Liver (tissue), 9 donors: ENCODE data around the gene MTHFD1L. TPM values are rescaled to one million over a fixed set of nuclear protein-coding genes. Genes with fewer than 3 reads are reported as not detected.
A peak's percentile ranks its signal among the peaks of the same experiment; 100 is the strongest.

ENCODE experiments used
- DNase-seq: peaks from one replicate; pipeline ENCODE4 v3.0.0-alpha.2; 2017; ENCODE audit warnings: low spot score
- H3K27ac ChIP-seq, 2 donors: one replicate each; pipeline ENCODE4 v1.7.0; 2013; ENCODE audit warnings: inconsistent platforms in 2 of 2, low read length in 2 of 2, control low read depth in 1 of 2, low read depth in 1 of 2, mild to moderate bottlenecking in 1 of 2
- H3K27me3 ChIP-seq, 4 donors: one replicate each; pipeline versions ENCODE4 v1.6.1 to v1.7.0; 2013; ENCODE audit warnings: low read length in 3 of 4, inconsistent platforms in 1 of 4, mild to moderate bottlenecking in 1 of 4, moderate library complexity in 1 of 4; ENCODE audit not compliant: control insufficient read depth in 4 of 4, insufficient read depth in 4 of 4
- H3K36me3 ChIP-seq, 4 donors: one replicate each; pipeline versions ENCODE4 v1.6.1 to v1.7.0; 2013; ENCODE audit warnings: low read length in 3 of 4, mild to moderate bottlenecking in 3 of 4, low read depth in 1 of 4, moderate library complexity in 1 of 4; ENCODE audit not compliant: control insufficient read depth in 4 of 4, insufficient read depth in 3 of 4
- H3K4me1 ChIP-seq, 4 donors: one replicate each; pipeline versions ENCODE4 v1.6.1 to v1.7.0; 2013; ENCODE audit warnings: low read length in 3 of 4, mild to moderate bottlenecking in 3 of 4, moderate library complexity in 1 of 4; ENCODE audit not compliant: control insufficient read depth in 4 of 4, insufficient read depth in 4 of 4
- H3K4me3 ChIP-seq, 3 donors: one replicate each; pipeline versions ENCODE4 v1.6.1 to v1.7.0; 2013; ENCODE audit warnings: low read length in 3 of 3, control low read depth in 1 of 3, low read depth in 1 of 3, mild to moderate bottlenecking in 1 of 3
- H3K9ac ChIP-seq, 2 donors: one replicate each; pipeline ENCODE4 v1.7.0; 2013; ENCODE audit warnings: low read length in 2 of 2, mild to moderate bottlenecking in 2 of 2, moderate library complexity in 2 of 2, control low read depth in 1 of 2, low read depth in 1 of 2
- H3K9me3 ChIP-seq, 4 donors: one replicate each; pipeline versions ENCODE4 v1.6.1 to v1.7.0; 2013; ENCODE audit warnings: low read length in 3 of 4; ENCODE audit not compliant: control insufficient read depth in 4 of 4
- EGR1 ChIP-seq, 2 donors: IDR thresholded peaks; 2 replicates each; pipeline ENCODE4 v1.6.1; 2016 to 2018; ENCODE audit warnings: antibody characterized with exemption in 2 of 2, low read depth in 2 of 2
- FOXA1 ChIP-seq: IDR thresholded peaks from 2 replicates; pipeline ENCODE4 v1.6.1; 2016; ENCODE audit warnings: antibody characterized with exemption
- FOXA2 ChIP-seq: IDR thresholded peaks from 2 replicates; pipeline ENCODE4 v1.6.1; 2016; ENCODE audit warnings: antibody characterized with exemption
- GABPA ChIP-seq, 2 donors: IDR thresholded peaks in 1 of 2; conservative IDR thresholded peaks in 1 of 2; 2 replicates each; pipeline ENCODE4 v1.6.1; 2016; ENCODE audit warnings: antibody characterized with exemption in 2 of 2, mild to moderate bottlenecking in 1 of 2, moderate library complexity in 1 of 2
- HNF4A ChIP-seq, 2 donors: conservative IDR thresholded peaks; 2 replicates each; pipeline ENCODE4 v1.6.1; 2016; ENCODE audit warnings: antibody characterized with exemption in 2 of 2, mild to moderate bottlenecking in 2 of 2
- JUND ChIP-seq, 2 donors: IDR thresholded peaks; 2 replicates each; pipeline ENCODE4 v1.6.1; 2016; ENCODE audit warnings: antibody characterized with exemption in 2 of 2
- NR2F2 ChIP-seq: IDR thresholded peaks from 2 replicates; pipeline ENCODE4 v1.6.1; 2016; ENCODE audit warnings: antibody characterized with exemption
- RXRA ChIP-seq, 2 donors: IDR thresholded peaks; 2 replicates each; pipeline ENCODE4 v1.6.1; 2017 to 2018; ENCODE audit warnings: antibody characterized with exemption in 2 of 2, mild to moderate bottlenecking in 1 of 2
- SP1 ChIP-seq: IDR thresholded peaks from 2 replicates; pipeline ENCODE4 v1.6.1; 2018; ENCODE audit warnings: antibody characterized with exemption, mild to moderate bottlenecking
- TAF1 ChIP-seq: conservative IDR thresholded peaks from 2 replicates; pipeline ENCODE4 v1.6.1; 2016; ENCODE audit warnings: antibody characterized with exemption, mild to moderate bottlenecking
- YY1 ChIP-seq: IDR thresholded peaks from 2 replicates; pipeline ENCODE4 v1.6.1; 2016; ENCODE audit warnings: antibody characterized with exemption, mild to moderate bottlenecking
- WGBS: extraction: QIAGEN DNeasy Blood & Tissue Kit; methylation state at CpG from one replicate; pipeline ENCODE4 v1.1.7; 2013; 5-methylcytosine and 5-hydroxymethylcytosine counted together
- polyA plus RNA-seq, 2 donors: library from polyadenylated mRNA; stranded (reverse) in 1 of 2; unstranded in 1 of 2; fragments of 200-250 nt in 1 of 2; fragments of >200 nt in 1 of 2; fragmentation: Nextera tagmentation in 1 of 2; extraction: Ambion mirVana in 1 of 2; gene quantifications; one replicate each; pipeline versions ENCODE4 v1.2.1 to v1.2.3, GENCODE V29; 2013 to 2015
- total RNA-seq, 2 donors: library from RNA; depleted of rRNA; stranded (reverse); fragments of >200 nt; gene quantifications; one replicate each; pipeline ENCODE4 v1.2.3, GENCODE V29; 2014
- TF ChIP-seq, protein P1 (sequence below): IDR thresholded peaks from 2 replicates; pipeline ENCODE4 v1.6.1; 2016; ENCODE audit warnings: antibody characterized with exemption, mild to moderate bottlenecking
- TF ChIP-seq, protein P2 (sequence below): IDR thresholded peaks from 2 replicates; pipeline ENCODE4 v1.6.1; 2016; ENCODE audit warnings: antibody characterized with exemption
- TF ChIP-seq, protein P3 (sequence below): fragments of 150-350 bp; IDR thresholded peaks from 2 replicates; pipeline ENCODE4 v1.5.1; 2017; ENCODE audit warnings: improper control_type of control experiment, low read depth, low read length; ENCODE audit not compliant: missing input control
- donor health status: healthy.
- donor health status: healthy.
- donor health status: healthy.
- donor health status: healthy.
- donor health status: healthy.

MTHFD1L gene
- total and polyA plus RNA-seq, 4 donors, result 2.0 to 7.7 (median 2.8) TPM

DNA sequence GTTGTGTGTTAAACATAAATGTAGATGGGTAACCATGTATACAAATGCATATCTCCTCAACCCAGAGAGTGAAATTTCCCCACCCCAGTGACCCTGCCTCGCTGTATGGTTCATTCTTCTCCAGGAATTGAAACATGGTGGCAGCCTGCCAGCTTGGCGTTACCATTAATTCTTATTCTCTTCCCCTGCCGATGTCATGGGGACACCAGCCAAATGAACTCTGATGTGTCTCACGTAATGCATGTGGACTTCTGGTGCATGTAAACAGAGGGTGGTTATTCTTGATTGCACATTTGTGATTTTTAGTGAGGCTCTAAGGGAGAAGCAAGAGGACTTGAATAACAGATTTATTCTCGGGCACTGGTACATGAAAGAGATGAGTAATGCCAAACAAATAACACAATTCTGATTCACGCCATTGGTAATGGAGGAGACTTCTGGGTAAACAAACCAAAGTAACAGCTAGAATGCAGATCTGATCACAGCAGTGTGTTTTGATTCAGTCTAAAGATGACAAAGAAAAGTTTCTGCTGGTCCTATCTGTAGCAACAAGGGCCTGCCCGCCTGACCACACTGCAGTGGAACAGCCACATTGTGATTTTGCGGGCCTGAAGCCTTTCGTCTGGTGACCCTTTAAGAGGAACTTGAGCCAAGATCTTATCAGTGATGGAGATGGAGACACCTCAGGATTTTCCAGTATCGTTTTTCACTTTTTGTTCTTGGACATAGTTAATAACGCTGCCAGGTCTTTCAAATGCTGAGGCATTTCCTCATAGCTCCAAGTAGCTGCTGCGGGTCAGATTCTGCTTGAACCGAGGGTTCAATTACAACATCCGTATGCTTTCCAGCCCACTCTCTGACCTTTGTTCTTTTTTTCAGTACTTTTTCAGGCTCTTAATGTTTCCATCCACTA is 202.4 kb downstream of the MTHFD1L start (continued):
- TF ChIP-seq GABPA (IDR thresholded peaks at IDR 0.05 in 1 of 2, conservative IDR thresholded peaks at IDR 0.05 in 1 of 2) (no peak), YY1 (peak; percentile 62), SP1 (peak; percentile 86), NR2F2 (peak; percentile 98), HNF4A (conservative IDR thresholded peaks at IDR 0.05) (peak; percentile 90 to 91), JUND (IDR thresholded peaks at IDR 0.05) (peak; percentile 48 to 92), RXRA (IDR thresholded peaks at IDR 0.05) (peak; percentile 80 to 86), FOXA2 (peak; percentile 95)
- TF ChIP-seq, protein P1, sequence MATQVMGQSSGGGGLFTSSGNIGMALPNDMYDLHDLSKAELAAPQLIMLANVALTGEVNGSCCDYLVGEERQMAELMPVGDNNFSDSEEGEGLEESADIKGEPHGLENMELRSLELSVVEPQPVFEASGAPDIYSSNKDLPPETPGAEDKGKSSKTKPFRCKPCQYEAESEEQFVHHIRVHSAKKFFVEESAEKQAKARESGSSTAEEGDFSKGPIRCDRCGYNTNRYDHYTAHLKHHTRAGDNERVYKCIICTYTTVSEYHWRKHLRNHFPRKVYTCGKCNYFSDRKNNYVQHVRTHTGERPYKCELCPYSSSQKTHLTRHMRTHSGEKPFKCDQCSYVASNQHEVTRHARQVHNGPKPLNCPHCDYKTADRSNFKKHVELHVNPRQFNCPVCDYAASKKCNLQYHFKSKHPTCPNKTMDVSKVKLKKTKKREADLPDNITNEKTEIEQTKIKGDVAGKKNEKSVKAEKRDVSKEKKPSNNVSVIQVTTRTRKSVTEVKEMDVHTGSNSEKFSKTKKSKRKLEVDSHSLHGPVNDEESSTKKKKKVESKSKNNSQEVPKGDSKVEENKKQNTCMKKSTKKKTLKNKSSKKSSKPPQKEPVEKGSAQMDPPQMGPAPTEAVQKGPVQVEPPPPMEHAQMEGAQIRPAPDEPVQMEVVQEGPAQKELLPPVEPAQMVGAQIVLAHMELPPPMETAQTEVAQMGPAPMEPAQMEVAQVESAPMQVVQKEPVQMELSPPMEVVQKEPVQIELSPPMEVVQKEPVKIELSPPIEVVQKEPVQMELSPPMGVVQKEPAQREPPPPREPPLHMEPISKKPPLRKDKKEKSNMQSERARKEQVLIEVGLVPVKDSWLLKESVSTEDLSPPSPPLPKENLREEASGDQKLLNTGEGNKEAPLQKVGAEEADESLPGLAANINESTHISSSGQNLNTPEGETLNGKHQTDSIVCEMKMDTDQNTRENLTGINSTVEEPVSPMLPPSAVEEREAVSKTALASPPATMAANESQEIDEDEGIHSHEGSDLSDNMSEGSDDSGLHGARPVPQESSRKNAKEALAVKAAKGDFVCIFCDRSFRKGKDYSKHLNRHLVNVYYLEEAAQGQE, result peak; percentile 53

DNA sequence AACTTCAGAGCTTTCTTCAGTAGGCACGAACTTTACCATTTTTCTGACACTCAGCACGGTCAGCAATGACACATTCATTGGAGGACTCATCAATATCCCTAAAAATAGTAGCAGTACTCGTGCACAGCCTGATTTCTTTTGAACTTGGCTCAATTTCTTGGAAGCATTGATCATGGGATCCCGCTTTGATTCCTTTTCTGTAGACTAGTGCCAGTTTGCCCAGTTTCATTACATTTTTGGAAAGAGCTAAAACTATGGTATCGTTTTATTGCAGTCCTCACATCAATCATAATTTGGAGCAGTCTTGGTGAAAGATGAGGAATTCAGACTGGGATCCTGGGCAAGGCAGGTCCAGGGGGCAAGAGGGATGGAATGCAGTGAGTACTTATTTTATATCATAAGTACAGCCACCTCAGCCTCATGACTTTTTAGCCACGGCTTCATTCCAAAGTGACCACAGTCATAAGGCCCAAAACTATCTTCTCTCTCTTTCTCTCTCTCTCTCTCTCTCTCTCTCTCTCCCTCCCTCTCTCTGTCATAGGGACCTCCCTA is 203.3 kb downstream of the MTHFD1L start:
- Histone ChIP-seq H3K4me3 (no peak overlapping the region), H3K27ac (peak overlapping the region; percentile 94 to 97), H3K4me1 (peaks cover 1 to 20% (median 8%) of the 10 kb centered on the region in 4 donors), H3K9me3 (no peaks in the 10 kb centered on the region), H3K9ac (peak overlapping the region; percentile 7 to 78), H3K27me3 (no peaks in the 10 kb centered on the region), H3K36me3 (no peaks in the 10 kb centered on the region)
- no peak for DNase-seq
- WGBS, result 48% methylated on average over 6 of the region's 6 CpGs
- no peak for TF ChIP-seq TAF1
- no peak for TF ChIP-seq EGR1 (IDR thresholded peaks at IDR 0.05; ENCODE audit: low read depth in 2 of 2)
- TF ChIP-seq GABPA (IDR thresholded peaks at IDR 0.05 in 1 of 2, conservative IDR thresholded peaks at IDR 0.05 in 1 of 2), result no peak

DNA sequence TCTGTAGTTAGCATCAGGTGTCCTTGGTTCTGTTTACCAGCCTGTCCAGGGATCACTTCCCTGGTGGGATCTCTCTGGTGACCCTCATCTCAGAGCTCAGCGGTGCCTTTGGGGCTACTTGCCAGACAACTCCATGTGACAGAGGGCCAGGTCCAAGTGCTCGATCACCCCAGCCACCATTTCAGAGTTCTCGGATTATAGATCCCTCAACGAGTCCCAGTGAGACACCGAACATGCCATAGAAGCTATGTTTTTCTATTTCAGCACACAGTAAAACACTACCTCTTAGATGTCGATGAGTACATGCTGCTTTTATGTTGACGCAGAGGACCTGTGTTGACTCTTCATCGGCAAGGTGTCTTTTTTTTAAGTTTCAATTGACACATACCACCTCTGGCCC is 204.1 kb downstream of the MTHFD1L start:
- H3K9ac ChIP-seq, result no peak overlapping the region
- no peaks in the 10 kb centered on the region for H3K36me3 ChIP-seq

More for the DNA sequence above, 204.1 kb downstream of the MTHFD1L start:
- Histone ChIP-seq H3K9me3 (no peaks in the 10 kb centered on the region), H3K4me1 (peaks cover 1 to 20% (median 8%) of the 10 kb centered on the region in 4 donors), H3K27ac (peak overlapping the region in 1 of 2 donors; percentile 97), H3K27me3 (no peaks in the 10 kb centered on the region), H3K4me3 (no peak overlapping the region)
- no peak for DNase-seq
- no peak for TF ChIP-seq FOXA2
- TF ChIP-seq EGR1 (IDR thresholded peaks at IDR 0.05; ENCODE audit: low read depth in 2 of 2), result no peak
- TF ChIP-seq FOXA1, result no peak
- TF ChIP-seq, protein P2, sequence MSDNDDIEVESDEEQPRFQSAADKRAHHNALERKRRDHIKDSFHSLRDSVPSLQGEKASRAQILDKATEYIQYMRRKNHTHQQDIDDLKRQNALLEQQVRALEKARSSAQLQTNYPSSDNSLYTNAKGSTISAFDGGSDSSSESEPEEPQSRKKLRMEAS, result no peak
- TF ChIP-seq, protein P3, sequence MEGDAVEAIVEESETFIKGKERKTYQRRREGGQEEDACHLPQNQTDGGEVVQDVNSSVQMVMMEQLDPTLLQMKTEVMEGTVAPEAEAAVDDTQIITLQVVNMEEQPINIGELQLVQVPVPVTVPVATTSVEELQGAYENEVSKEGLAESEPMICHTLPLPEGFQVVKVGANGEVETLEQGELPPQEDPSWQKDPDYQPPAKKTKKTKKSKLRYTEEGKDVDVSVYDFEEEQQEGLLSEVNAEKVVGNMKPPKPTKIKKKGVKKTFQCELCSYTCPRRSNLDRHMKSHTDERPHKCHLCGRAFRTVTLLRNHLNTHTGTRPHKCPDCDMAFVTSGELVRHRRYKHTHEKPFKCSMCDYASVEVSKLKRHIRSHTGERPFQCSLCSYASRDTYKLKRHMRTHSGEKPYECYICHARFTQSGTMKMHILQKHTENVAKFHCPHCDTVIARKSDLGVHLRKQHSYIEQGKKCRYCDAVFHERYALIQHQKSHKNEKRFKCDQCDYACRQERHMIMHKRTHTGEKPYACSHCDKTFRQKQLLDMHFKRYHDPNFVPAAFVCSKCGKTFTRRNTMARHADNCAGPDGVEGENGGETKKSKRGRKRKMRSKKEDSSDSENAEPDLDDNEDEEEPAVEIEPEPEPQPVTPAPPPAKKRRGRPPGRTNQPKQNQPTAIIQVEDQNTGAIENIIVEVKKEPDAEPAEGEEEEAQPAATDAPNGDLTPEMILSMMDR, result no peak
- TF ChIP-seq, protein P1, result no peak
- WGBS, result 92% methylated on average over 8 of the region's 8 CpGs
